PFSK-1 (cell line): ENCODE measurements around the gene SMIM24.

Experiments
- FOXP2 ChIP-seq: optimal IDR thresholded peaks from 2 replicates; pipeline ENCODE3; 2011; ENCODE audit warnings: borderline replicate concordance, control low read depth, inconsistent platforms; ENCODE audit not compliant: insufficient read depth; ENCODE audit errors: extremely low read length, extremely low read depth
- POLR2AphosphoS5 ChIP-seq: IDR thresholded peaks from 2 replicates; pipeline ENCODE4 v1.6.1; 2012; ENCODE audit warnings: low read depth, mild to moderate bottlenecking, control low read depth, low read length, moderate library complexity
- SIN3A ChIP-seq: IDR thresholded peaks from 2 replicates; pipeline ENCODE4 v1.6.1; 2012; ENCODE audit warnings: mild to moderate bottlenecking, low read length, moderate library complexity, borderline replicate concordance; ENCODE audit not compliant: insufficient read depth
- TAF1 ChIP-seq: IDR thresholded peaks from 2 replicates; pipeline ENCODE4 v1.6.1; 2012; ENCODE audit warnings: low read length, control low read depth, borderline replicate concordance; ENCODE audit not compliant: insufficient read depth
- TF ChIP-seq, protein P1 (sequence below), 2 experiments: IDR thresholded peaks; 2 replicates each; pipeline versions ENCODE4 v1.6.1 to v1.8.0; 2011 to 2012; ENCODE audit warnings: low read depth in 2 of 2, low read length in 2 of 2, control low read depth in 1 of 2, inconsistent platforms in 1 of 2, mild to moderate bottlenecking in 1 of 2, moderate library complexity in 1 of 2; ENCODE audit not compliant: insufficient read depth in 1 of 2

SMIM24 gene

DNA sequence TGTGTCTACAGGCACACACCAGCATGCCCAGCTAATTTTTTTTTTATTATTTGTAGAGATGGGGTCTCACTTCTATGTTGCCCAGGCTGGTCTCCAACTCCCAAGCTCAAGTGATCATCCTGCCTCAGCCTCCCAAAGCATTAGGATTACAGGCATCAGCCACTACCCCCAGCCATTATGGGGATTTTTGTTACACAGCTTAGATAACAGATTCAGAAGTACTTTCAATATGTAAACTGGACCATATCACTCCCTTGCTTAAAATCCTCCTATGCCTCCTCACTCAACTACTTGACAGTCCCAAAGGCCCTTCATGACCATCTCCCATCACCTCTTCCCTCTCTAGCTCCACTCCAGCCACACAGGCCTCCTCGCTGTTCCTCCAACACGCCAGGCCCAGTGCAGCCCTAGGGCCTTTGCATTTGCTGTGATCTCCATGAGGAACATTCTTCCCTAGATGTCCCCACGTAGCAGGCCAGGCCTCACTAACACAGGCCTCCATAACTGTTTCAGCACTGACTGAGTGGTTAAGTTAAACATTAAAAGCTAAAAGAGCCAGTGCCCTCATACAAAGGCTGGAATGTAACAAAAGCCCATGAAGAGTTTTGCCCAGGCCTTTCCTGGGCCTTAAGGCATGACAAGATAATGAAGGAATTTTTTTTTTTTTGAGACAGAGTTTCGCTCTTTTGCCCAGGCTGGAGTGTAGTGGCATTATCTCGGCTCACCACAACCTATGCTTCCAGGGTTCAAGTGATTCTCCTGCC is 17.6 kb upstream of the SMIM24 start:
- TF ChIP-seq POLR2AphosphoS5 (no peak), SIN3A (no peak), TAF1 (no peak), FOXP2 (no peak)
- TF ChIP-seq, protein P1, sequence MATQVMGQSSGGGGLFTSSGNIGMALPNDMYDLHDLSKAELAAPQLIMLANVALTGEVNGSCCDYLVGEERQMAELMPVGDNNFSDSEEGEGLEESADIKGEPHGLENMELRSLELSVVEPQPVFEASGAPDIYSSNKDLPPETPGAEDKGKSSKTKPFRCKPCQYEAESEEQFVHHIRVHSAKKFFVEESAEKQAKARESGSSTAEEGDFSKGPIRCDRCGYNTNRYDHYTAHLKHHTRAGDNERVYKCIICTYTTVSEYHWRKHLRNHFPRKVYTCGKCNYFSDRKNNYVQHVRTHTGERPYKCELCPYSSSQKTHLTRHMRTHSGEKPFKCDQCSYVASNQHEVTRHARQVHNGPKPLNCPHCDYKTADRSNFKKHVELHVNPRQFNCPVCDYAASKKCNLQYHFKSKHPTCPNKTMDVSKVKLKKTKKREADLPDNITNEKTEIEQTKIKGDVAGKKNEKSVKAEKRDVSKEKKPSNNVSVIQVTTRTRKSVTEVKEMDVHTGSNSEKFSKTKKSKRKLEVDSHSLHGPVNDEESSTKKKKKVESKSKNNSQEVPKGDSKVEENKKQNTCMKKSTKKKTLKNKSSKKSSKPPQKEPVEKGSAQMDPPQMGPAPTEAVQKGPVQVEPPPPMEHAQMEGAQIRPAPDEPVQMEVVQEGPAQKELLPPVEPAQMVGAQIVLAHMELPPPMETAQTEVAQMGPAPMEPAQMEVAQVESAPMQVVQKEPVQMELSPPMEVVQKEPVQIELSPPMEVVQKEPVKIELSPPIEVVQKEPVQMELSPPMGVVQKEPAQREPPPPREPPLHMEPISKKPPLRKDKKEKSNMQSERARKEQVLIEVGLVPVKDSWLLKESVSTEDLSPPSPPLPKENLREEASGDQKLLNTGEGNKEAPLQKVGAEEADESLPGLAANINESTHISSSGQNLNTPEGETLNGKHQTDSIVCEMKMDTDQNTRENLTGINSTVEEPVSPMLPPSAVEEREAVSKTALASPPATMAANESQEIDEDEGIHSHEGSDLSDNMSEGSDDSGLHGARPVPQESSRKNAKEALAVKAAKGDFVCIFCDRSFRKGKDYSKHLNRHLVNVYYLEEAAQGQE (IDR thresholded peaks at IDR 0.05; ENCODE audit: insufficient read depth in 1 of 2, low read depth in 2 of 2, low read length in 2 of 2), result no peak

DNA sequence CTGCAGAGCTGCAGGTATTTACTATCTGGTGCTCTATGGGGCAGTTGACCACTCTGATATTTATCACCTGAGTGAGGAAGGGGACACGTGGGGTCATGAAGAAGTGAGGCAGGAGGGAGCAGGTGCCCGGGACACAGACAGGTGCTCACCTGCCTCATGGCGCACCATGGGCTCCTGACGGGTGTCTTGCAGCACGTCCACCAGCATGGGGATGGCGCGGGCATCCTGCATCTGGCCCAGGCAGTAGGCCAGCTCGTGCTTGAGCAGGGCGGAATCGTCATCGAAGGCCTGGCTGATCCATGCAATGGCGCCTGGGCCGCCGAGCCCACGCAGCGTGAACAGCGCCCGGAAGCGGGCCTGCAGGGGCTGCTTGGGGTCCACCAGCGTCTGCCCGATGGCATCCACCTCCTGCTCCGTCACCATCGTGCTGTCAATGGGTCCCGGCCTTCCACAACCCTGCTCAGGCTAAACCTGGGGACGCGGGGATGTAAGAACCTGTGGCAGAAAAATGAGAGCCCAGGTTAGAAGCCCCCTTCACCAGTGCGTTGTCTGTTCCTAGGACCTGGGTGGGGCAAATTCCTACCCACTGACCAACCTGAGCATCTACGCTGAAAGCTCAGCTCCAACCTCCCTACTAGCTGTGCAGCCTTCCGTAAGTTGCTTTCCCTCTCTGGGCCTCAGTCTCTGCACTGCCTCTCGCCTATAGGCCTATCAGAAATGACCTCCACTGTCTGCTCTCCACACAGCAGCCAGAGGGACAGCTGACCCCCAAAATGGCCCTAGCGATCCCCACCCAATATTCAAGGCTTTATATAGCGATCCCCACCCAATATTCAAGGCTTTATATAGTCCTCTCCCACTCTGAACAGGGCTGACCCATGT is 16.3 kb upstream of the SMIM24 start:
- TF ChIP-seq TAF1 (no peak), POLR2AphosphoS5 (no peak), FOXP2 (no peak), SIN3A (no peak)
- TF ChIP-seq, protein P1 (IDR thresholded peaks at IDR 0.05; ENCODE audit: insufficient read depth in 1 of 2, low read depth in 2 of 2, low read length in 2 of 2), result no peak

DNA sequence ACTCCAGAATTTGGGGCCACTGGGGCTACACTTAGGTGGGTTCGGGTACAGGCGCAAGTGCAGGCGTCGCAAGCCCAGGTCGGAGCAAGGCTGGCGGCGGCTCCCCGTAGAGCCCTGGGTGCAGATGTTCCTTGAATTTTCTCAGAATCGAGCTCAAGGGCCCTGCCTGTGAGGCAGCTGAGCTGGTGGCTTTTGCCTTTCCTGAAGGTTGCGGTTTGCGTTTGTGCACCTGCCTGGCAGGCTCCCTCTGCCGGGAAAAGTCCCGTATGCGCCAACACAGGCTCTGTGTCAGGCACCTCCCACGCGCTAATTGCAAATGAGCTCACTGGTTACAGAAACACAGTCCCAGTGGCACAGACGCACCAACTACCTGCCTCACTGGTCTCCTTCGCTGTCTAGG is 14.2 kb upstream of the SMIM24 start:
- TF ChIP-seq FOXP2 (no peak), POLR2AphosphoS5 (no peak), TAF1 (no peak), SIN3A (no peak)
- TF ChIP-seq, protein P1 (IDR thresholded peaks at IDR 0.05; ENCODE audit: insufficient read depth in 1 of 2, low read depth in 2 of 2, low read length in 2 of 2), result no peak

DNA sequence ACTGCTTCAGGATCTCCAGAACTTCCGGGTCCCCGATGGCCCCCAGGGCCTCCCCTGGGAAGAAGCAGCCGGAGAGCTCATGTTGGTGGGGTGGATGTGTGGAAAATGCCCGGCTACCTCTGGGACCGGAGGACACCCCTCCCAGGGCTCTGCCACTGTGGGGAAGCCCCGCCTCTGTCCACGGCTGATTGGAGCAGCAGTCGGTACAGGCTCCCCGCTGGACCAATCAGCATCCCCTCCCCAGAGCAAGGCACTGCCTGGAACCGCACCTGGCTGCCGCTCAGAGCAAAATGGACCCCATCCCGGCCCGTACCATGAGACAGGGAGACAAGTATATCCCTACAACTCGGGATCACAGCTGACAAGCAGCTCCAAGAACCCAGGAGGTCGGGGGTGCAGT is 13.7 kb upstream of the SMIM24 start:
- TF ChIP-seq SIN3A, result no peak
- no peak for TF ChIP-seq TAF1
- no peak for TF ChIP-seq FOXP2
- TF ChIP-seq, protein P1 (IDR thresholded peaks at IDR 0.05; ENCODE audit: insufficient read depth in 1 of 2, low read depth in 2 of 2, low read length in 2 of 2), result no peak
- TF ChIP-seq POLR2AphosphoS5, result no peak
